GM18520 (cell line): ENCODE results near the gene IL21R.
"Not testable (repeated sequence)": the region's sequence is repeated elsewhere in the genome, so short reads cannot be mapped to it uniquely, and the experiment has no call there.

Experiments
- ATAC-seq: cut with Tn5 transposase; IDR thresholded peaks from one replicate; pipeline ENCODE4 v1.9.1; 2021; ENCODE audit not compliant: unreplicated experiment

The IL21R gene

GRCh38 chr16:27400751-27401620, 988 bp upstream of the IL21R start:
- no peak for ATAC-seq

- ATAC-seq, result no peak
Observed at GRCh38 chr16:27402569-27402963, 592 bp downstream of the IL21R start.

DNA sequence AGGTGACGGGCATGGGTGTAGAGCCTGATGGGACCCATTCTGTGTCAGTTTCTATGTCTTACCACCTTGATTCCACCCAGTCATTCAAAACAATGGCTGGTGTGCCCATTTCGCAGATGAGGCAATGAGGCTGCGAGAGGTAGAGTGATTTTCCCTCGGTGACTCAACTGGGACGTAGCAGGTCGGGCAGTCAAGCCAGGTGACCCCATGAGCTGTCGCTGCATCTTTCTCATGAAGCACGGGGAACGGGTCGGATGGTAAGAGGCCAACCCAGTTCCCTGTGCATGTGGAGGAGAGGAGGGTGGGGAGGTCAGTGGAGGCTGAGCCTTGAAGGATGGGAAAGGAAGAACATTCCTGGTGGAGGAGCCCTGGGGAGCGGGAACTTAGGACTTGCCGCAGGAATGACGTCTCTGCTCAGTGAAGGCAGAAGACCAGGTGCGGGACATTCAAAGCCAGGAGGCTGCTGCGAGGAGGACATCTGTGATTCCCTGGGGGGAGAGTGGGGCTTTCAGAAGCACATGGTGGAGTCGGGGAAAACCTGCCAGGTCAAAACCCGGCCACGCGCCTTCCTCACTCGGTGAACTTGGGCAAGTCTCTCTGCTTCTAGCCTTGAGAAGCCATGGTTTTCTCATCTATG, 1.1 kb downstream of the IL21R start:
- no peak for ATAC-seq

DNA sequence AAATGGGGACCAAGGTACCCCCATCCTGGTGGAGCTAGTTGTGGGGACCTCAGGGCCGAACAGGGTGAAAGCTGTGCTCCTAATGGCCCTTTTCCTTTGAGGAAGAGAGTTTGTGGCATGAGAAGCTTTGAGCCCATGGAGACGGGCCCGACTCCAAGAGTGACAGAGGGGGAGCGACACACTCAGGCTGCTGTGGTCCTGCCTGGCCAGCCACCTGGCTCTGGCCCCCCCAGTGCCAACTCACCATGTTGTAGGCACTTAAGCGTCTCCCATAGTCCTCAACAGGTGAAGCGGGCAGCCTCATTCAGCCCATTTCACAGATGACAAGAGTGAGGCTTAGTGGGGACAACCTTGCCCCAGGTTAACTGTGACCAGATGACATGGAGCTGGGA, 1.6 kb downstream of the IL21R start:
- ATAC-seq, result no peak

DNA sequence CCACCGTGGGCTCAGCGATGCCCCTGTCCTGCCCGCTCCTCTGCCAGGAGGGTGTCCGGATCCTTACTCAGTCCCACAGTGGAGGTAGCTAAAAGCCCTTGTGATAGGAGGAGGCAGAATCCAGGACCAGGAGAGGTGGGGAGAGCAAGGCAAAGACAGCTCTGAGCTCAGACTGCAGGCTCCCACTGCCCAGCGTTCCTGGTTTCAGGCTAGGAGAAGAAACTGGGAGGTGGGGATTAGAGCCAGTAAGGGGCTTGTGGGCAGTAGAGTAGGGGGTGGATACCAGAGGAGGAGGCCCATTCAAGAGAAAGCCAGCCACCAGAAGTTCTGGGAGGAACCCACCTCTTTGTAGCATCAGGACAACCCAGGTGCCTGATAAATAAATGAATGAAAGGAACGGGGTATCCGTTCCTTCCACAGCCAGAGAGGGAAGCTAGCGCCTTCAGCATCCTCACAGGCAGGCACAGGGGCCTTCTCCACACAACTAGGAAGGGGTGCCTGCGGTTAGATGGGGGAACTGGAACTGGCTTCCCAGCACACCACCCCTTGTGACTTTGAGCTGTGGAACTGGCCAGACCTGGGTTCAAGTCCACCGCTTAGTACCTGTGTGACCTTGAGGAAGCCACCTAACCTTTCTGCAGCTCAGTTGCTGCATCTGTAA, 2.3 kb downstream of the IL21R start:
- ATAC-seq, result no peak

DNA sequence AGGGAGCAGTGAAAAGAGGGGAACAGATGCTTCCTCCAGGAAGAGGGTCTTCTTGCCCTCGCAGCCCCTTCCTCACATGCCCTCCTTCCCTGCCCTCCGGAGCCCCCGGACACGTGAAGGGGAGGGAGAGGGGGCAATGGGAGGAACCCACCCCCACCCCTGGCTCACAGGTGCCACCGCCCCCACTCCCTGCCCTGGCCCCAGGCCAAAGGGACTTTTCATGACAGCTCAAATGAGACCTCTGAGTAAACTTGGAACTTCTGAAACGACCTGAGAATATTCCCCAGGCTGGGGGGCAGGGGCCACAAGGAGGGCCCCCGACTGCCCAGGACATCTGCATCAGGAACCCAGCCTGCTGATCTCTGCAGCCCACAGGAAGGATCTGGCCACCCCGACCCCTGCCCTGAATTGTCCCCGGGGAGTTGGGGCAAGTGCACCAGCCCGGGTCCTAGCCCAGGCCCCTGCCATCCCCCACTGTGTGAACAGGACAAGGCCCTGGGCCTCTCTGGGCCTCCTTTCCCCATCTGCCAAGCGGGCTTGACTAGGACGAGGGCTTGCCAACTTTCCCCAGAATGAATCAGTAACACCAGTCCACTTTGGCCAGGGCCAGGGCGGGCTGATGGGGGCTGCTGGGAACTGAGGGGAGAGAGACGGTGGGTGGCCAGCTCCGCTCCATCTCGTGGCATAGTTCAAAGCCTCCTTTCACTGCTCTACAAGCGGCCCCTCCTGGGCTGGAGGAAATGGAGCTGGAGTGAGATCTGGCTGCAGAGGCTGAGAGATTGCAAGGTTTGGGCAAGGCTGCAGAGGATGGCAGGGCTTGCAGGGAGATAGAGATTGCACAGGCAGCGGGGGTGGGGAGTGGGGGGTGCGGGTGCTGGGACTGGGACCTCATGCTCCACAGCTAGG, 3.8 kb downstream of the IL21R start:
- no peak for ATAC-seq

DNA sequence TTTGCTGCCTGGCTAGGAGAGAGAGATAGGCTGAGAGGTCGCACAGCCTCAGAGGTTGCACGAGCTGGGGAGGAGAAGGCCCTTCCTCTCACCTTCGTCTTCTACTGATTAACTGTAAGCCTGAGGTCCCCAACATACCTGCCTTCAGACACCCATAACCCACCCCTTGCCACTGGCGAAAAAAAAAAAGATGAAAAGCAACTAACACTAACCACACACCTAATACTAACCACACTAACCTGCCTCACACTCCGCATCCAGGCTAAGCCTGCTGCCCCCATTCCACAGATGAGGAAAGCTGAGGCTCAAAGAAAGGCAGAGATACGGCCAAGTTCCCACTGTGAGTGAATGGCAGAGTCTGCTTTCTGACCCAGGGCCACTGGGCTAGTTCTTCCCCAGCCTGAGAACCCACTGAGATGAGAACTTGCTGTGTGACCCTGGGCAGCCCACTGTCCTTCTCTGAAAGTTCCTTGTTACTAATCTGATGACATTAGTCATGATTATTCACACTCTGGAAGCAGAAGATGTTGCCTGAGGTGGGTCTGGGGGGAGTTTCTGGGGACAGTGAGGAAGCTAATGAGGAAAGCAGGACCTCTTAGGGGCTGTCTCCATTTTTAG, 4.6 kb downstream of the IL21R start:
- ATAC-seq, result no peak

DNA sequence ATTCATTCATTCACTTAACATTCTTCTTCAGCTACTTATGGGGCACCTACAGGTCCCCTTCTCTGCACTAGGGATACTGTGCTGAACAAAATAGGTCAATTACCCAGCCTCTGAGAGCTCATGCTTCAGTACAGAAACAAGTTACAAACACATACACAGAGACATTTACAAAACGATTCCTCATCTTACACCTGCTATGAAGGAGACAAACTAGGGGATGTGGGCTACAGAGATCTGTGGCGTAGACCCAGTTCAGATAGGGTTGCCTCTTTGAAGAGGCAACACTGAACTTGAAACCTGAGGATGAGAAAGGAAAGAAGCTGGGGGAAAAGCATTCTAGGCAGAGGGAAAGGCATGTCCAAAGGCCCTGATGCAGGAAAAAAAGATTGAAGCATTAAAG, 5.2 kb downstream of the IL21R start:
- no peak for ATAC-seq

DNA sequence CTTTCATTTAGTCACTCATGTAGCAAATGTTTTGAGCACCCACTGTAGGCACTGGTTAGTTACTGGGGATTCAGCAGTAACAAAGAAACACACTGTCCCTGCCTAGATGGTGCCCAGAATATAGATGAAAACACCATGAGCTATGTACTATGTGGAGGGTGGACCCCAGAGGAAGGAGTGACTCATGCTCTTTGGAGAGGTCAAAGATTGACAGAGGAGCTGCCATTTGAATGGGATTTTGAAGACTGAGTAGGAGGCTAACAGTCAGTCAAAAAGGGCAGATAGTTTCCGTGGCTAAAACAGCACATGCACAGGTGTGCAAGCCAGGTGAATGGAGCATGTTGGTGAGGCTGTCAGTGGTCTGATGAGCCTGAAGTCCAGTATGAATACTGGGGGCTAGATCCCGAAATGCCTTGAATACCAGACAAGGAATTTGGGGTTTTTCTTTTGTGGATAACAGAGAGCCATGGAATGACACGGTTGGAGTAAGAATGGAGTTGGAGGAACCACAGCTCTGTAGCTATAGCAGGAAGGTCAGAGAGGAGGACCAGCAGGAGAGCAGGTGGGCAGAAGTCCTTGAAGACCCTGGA, 6.1 kb downstream of the IL21R start:
- peak; percentile 27 for ATAC-seq

- no peak for ATAC-seq
Observed at GRCh38 chr16:27408602-27409031, 6.6 kb downstream of the IL21R start.

GRCh38 chr16:27409958-27410357, 8.0 kb downstream of the IL21R start:
- ATAC-seq, result not testable (repeated sequence)

- ATAC-seq, result no peak
Observed at GRCh38 chr16:27410761-27411160, 8.8 kb downstream of the IL21R start.

DNA sequence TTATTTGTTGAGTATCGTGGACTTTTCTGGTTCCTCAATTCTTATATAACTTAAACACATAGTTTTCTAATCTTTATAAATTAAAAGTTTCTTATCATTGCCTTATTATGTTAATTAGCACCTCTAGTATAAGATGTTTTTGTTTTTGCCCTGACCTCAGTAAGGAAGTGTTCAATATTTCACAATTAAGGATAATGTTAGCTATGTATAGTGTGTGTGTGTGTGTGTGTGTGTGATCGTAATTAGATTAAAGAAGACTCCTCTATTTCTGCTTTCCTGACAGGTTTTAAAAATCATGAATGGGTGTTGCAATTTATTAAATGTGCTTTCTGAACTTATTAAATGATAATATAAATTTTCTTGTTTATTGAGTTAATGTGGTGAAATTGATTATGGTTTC, 12.0 kb downstream of the IL21R start:
- no peak for ATAC-seq

DNA sequence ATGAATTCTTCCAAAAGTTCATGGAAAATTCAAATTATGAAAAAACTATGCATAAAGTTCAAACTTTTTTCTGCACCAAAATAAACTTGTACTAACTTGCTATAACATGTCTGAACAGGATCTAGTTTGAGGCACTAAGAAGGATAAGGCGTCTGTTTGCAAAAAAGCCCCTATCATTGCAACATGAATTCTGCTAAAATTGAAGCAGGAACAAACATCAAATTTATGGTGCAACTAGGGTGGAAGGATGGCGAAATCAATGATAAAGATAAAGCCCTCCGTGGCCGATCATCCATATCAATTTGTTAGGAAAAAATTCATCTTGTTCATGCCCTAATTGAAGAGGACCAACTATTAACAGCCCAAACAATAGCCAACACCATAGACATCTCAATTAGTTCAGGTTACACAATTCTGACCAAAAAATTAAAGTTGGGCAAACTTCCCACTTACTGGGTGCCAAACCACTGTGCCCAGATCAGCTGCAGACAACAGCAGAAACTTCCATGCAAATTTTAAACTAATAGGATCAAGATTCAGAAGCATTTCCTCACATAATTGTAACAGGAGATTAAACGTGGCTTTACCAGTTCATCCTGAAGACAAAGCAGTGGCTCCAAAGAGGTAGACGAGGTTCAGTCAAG, 12.9 kb downstream of the IL21R start:
- no peak for ATAC-seq

- no peak for ATAC-seq
Observed at GRCh38 chr16:27417047-27417671, 15.2 kb downstream of the IL21R start.

GRCh38 chr16:27421961-27422740, 20.2 kb downstream of the IL21R start:
- no peak for ATAC-seq

DNA sequence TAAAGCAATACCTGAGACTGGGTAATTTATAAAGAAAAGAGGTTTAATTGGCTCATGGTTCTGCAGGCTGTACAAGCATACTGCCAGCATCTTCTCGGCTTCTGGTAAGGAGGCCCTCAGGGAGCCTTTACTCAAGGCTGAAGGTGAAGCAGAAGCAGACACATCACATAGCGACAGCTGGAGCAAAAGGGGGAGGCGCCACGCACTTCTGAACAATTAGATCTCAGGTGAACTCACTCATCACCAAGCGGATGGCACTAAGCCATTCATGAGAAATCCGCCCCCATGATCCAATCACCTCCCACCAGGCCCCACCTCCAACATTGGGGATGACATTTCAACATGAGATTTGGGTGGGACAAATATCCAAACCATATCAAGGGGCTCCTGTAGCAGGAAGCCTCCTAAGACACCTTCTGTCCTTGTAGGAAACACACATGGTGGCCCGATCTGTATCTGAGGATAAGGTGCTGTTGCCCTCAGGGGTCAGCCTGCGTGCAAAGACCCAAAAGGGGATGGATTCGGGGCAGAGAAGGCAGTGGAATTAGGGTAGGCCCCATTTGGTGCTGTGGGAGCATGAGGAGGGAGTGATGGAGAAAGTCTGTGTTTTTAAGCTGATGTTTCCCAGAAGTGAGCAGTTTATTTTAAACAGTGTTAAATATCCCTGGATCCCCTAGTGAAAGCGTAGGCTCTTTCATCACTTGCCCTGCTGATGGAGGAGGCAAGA, 23.0 kb downstream of the IL21R start:
- ATAC-seq, result no peak

DNA sequence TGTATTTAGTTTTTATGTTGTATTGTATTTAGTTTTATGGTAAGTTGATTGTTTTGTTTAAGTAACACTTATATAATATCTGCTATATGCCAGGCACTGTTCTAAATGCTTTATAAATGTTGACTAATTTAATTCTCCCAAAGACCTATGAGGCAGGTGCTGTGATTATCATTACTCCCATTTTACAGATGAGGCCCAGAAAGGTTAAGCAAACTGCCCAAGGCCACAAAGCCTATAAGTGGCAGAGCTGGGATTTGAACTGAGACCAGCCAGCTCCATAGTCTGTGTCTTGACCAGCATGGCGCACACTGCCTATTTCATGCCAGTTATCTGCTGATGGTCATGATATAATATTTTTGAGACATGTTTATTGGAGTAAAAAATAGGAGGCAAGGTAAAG, 24.0 kb downstream of the IL21R start:
- ATAC-seq, result no peak
